HG03378 (cell line): ENCODE results near the gene NOP14.
"Not testable (repeated sequence)": the region's sequence is repeated elsewhere in the genome, so short reads cannot be mapped to it uniquely, and the experiment has no call there.

Experiments used
- ATAC-seq: cut with Tn5 transposase; IDR thresholded peaks from one replicate; pipeline ENCODE4 v1.9.1; 2021; ENCODE audit warnings: mild to moderate bottlenecking, moderate library complexity; ENCODE audit not compliant: unreplicated experiment

The NOP14 gene

DNA sequence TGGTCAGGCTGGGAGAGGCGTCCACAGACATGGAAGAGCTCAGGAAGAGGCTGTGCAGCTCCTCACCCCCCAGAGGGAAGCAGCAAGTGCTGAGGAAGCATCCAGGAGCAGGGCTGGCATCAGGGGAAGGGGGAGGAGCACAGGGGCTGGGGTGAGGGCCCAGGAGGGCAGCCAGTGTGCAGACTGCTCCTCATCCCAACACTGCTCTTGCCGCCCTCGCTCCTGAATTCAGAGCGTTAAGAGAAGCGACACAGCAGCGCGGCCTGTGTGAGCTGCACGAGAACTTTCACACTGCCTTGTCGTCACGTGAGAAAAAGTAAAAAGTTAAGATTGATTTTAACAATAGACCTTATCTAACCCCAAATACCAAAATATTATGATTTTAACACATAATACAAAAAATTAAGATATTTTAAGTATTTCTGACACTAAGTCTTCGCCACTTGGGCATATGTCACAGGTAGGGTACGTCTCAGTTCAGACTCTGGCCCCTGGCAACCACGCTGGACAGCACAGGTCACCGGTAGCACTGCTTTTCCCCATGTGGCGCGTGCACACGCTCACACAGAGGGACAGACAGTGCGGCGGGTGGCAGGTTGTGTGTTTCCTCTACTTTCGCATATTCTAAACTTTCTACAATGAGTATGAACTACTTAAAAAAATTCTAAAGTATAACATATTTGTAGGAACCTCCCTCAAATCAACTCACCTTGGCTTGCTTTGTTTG, 19.7 kb downstream of the NOP14 start:
- ATAC-seq: no peak

- no peak for ATAC-seq
These were observed 20.5 kb downstream of the NOP14 start for GRCh38 chr4:2942532-2943363.

DNA sequence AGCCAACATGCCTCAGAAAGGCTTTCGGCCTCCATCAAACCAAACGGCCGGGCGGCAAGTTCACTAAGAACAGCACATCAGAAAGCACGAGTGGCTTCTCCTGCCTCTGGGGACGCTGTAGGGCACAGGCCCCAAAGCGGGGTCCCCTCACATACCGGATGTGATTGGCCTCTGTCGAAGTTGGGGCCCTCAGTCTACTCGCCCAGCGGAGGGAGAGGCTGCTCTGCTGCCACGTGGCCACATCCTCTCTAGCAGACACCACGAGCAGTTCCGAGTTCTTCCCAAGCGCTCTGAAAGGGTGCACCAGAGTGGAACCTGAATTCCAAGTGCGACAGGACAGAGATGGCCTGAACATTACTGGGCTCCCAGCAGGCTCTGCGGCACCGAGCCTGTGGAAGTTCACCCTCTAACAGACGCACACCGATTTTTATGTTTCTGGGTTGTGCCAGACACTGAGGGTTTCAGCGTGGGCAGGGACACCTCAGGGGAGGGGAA, 21.1 kb downstream of the NOP14 start:
- no peak for ATAC-seq

- no peak for ATAC-seq
These were observed 21.8 kb downstream of the NOP14 start for GRCh38 chr4:2941138-2942036.

DNA sequence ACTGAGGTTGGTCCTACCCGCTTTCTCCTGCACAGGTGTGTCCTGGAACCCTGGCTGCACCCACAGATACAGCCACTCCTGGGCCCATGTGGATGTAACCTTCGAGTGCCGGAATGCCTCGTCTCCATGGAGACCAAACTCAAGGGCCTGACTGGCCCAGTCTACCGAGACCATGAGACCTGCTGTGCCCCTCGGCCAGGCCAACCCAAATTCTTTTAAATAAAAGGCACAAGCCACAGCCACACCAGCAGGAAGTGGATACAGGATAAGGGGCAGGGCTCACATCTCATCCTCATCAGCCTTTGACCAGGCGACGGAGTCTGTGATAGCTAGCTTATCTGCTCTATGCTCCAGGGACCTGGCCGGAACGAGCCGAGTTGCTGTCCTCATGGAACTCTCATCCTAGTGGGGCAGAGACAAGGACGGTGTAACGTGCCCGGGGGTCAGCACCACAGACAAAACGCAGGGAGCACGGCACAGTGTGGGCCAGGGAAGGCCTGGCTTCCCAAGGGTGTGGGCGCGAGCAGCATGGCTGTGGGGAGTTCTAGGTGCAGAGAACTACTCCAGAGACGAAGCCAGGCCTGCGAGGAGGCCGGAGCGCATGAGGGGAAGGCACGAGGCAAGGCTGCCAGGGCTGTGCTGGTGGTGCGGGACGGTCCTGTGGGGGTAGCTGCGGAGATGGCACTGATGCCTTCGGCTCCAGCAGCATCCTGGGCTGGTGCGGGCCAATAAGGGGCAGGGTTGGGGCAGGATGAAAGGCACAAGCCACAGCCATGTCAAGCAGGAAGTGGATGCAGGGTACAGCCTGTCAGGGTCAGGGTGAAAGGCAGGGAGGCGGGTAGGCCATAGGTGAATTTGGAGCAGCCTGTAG, 22.7 kb downstream of the NOP14 start:
- no peak for ATAC-seq

DNA sequence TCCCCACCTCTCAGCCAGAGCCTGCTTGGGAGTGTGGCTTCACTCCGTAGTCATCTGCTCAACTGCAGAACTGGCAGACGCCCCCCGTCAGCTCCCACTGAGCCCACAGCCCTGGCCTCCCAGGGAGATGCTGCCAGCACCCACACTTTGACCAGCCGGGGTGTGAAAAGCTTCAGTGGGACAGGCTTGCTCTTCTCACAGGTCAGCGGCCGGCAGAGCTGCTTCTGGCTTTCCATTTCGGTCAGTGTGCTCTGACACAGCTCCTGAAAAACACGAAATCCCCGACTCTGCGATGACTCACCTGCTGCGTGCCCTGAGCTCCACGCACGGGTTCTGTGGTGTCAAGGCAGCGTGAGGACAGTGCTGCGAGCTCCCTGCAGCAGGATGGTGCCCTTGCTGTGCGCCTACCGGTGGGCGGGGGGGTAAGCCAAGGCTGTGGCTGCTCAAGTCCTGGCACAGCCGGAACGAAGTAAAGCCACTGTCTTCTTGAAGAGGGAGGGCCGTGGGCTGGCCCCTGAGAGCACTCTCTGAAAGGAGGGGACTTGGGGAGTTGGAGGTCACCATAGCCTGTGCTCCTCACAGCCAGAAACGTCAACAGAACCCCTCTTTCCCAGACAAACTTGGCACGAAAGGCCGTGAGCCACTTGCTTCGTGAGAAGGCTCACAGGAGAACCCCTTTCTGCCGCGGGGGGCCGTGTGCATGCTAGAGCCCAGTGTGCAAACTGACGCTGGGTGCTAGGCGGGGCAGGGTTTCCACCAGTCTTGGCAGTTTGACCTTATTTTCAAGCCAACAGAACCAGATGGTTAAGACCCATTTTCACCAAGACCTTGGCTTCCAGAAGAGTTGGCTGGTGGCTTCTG, 23.6 kb downstream of the NOP14 start:
- ATAC-seq: no peak

- ATAC-seq: no peak
These were observed 24.3 kb downstream of the NOP14 start for GRCh38 chr4:2938906-2939305.

- not testable (repeated sequence) for ATAC-seq
These were observed 24.8 kb downstream of the NOP14 start for GRCh38 chr4:2938411-2938810.

DNA sequence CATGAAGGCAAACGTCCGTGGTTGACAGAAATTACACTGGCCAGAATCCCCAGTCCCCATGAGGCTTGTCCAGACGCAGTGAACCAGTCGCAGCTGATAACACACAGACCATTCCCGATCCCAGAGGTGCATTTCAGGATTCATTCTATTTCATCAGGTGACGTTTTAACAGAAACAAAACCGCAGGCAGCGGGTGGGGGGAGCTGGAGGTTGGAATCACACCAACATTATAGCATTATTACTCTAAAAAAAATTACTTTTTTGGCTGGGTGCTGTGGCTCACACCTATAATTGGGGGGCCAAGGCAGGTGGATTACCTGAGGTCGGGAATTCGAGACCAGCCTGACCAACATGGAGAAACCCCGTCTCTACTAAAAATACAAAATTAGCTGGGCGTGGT, 25.2 kb downstream of the NOP14 start:
- no peak for ATAC-seq

DNA sequence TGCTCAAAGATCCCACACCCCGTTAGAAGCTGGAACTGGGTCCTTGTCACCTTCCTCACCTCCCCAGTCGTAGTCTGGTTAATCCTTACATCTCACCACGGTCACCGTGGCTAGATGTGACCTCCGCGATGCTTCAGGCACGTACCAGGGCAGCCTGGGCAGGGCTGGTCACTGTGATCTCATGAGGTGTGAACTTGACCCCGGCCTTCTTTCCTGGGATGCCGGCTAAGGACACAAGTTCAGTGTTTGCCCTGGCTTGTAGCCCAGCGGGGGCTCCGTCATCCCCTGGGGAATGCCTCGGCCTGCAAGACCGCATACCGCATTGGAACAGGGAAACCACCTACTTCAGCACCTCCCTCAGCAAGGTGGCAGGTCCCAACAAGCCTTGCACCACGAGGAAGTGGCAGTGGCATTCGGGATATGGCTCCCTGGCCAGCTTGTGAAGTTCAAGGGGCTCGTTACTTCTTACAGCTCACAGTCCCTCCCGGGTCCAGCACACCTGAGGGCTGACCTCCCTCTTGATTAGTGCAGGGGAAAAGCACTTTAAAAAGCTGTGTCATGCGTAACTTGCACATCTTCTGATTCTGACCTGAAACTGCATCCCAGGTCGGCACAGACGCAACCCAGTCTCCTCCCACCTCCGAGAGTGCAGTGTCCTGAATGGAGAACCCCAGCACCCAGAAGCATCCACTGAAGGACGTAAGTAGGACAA, 25.9 kb downstream of the NOP14 start:
- no peak for ATAC-seq

GRCh38 chr4:2936773-2937145, 26.4 kb downstream of the NOP14 start:
- no peak for ATAC-seq

DNA sequence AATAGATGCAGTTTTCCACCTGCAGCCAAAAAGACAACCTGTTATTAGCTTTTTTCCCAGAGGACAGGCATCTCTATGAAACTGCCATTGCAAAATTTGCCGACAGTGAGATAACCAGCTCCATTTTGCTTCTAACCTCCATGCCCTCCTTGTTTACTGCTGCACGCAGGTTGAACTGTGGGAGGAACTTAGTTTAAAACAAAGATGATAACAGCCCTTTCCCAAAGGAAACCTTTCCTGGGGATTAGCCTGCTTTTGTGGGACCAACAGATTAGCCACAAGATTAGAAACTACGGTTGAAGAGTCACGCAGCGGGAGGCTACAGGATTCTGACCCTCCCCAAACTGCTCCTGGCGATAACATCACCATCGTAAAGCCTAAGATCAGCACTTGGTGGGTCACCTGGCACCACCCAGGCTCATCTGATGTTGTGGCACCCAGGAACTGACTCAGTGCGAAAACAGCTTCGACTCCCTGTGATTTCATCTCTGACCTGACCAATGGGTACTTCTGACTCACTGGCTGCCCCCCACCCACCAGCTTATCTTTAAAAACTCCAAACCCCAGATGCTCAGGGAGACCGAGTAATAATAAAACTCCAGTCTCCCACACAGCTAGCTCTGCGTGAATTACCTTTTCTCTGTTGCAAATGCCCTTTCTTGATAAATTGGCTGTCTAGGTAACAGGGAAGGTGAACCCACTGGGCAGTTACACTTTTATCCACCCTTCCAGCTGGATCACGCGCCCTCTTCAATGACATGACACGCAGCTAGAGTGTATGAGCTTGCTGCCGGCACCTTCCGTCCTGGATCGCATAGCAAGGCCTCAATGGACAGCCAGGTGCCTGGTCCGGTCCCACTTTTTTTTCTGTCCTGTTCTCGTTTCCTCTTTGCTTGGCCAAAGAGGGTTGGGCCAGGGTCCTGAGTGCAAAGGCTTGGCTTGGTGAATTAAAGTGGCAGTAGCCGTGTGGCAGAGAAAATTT, 27.2 kb downstream of the NOP14 start:
- ATAC-seq: no peak

GRCh38 chr4:2934813-2935761, 28.1 kb downstream of the NOP14 start:
- ATAC-seq: no peak

DNA sequence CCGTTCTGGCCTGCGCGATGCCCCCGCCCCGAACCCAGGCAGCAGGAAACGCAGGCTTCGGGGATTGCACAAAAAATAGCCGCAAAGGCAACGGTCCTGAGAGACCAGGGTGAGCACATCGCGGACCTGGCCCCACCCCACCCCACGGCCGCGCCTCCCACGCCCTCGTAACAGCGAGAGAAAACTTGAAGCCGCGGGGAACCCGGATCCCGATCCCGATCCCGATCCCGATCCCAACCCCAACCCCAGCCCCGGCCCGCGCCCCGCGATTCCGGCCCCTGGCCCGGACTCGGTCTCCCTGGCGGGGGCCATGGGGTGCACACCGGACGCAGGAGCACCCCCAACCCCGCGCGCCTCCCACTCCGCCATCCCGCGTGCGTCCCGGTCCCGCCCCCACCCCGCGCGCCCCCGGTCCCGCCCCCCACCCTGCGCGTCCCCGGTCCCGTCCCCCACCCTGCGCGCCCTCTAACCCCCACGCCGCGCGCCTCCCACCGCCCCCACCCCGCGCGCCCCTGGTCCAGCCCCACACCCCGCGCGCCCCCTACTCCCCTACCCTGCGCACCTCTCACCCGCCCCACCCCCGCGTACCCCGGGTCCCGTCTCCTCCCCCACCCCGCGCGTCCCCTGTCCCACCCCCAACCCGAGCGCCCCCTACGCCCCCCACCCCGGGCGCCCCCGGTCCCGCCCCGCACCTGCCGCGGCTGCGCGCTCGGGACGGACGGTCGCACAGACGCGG, 29.0 kb downstream of the NOP14 start:
- ATAC-seq: no peak

GRCh38 chr4:2933566-2934076, 29.6 kb downstream of the NOP14 start:
- ATAC-seq: no peak
